Fibroblast of lung (primary cell): Measurements from ENCODE around the gene SYCN. TPM values are rescaled to one million over a fixed set of nuclear protein-coding genes. Genes with fewer than 3 reads are reported as not detected.

Experiments
- DNase-seq, 2 donors: peaks; one replicate each; pipeline versions ENCODE4 v3.0.0 to v3.0.0-alpha.2; 2010; ENCODE audit warnings: low read depth in 2 of 2
- H2AFZ ChIP-seq: 2 replicates; pipeline ENCODE4 v1.5.1; 2012; ENCODE audit warnings: low read length, control low read depth, inconsistent platforms
- H3K27ac ChIP-seq: 2 replicates; pipeline ENCODE4 v1.5.1; 2011; ENCODE audit warnings: low read length, control low read depth; ENCODE audit not compliant: insufficient read depth
- H3K27me3 ChIP-seq: 2 replicates; pipeline ENCODE4 v1.5.1; 2011; ENCODE audit warnings: mild to moderate bottlenecking, low read length; ENCODE audit not compliant: control insufficient read depth, insufficient read depth
- H3K36me3 ChIP-seq: 2 replicates; pipeline ENCODE4 v1.5.1; 2011; ENCODE audit warnings: low read length; ENCODE audit not compliant: control insufficient read depth, insufficient read depth
- H3K4me1 ChIP-seq: 2 replicates; pipeline ENCODE4 v1.5.1; 2011; ENCODE audit warnings: low read length; ENCODE audit not compliant: control insufficient read depth, insufficient read depth; ENCODE audit errors: extremely low read depth
- H3K4me2 ChIP-seq: 2 replicates; pipeline ENCODE4 v1.5.1; 2011; ENCODE audit warnings: low read length, control low read depth; ENCODE audit not compliant: insufficient read depth; ENCODE audit errors: extremely low read depth
- H3K4me3 ChIP-seq, 4 experiments: fragments of 200-600 bp in 1 of 4; sonication (generic) in 1 of 4; replicated peaks in 1 of 4; 2 replicates each; pipeline ENCODE4 v1.5.1; 2011 to 2016; ENCODE audit warnings: low read length in 4 of 4, low read depth in 3 of 4, mild to moderate bottlenecking in 3 of 4, control low read depth in 2 of 4, inconsistent platforms in 1 of 4, mixed read lengths in 1 of 4; ENCODE audit not compliant: insufficient read depth in 1 of 4; ENCODE audit errors: control extremely low read depth in 1 of 4
- H3K79me2 ChIP-seq: 2 replicates; pipeline ENCODE4 v1.5.1; 2012; ENCODE audit warnings: mild to moderate bottlenecking, low read length, inconsistent platforms; ENCODE audit not compliant: control insufficient read depth, insufficient read depth
- H3K9ac ChIP-seq: 2 replicates; pipeline ENCODE4 v1.5.1; 2011; ENCODE audit warnings: mild to moderate bottlenecking, low read length, control low read depth; ENCODE audit not compliant: insufficient read depth
- H3K9me3 ChIP-seq: 2 replicates; pipeline ENCODE4 v1.5.1; 2012; ENCODE audit warnings: low read depth, low read length; ENCODE audit not compliant: control insufficient read depth, insufficient read depth
- H4K20me1 ChIP-seq: 2 replicates; pipeline ENCODE4 v1.5.1; 2011; ENCODE audit warnings: low read length; ENCODE audit not compliant: control insufficient read depth, insufficient read depth; ENCODE audit errors: extremely low read depth
- CTCF ChIP-seq, 2 donors: IDR thresholded peaks in 1 of 2; conservative IDR thresholded peaks in 1 of 2; 1 replicate in 1 of 2; 2 replicates in 1 of 2; pipeline ENCODE4 v1.5.1; 2011 to 2012; ENCODE audit warnings: low read length in 2 of 2, control low read depth in 1 of 2, inconsistent platforms in 1 of 2, low read depth in 1 of 2, mild to moderate bottlenecking in 1 of 2
- EZH2 ChIP-seq: IDR thresholded peaks from 2 replicates; pipeline ENCODE4 v1.5.1; 2012; ENCODE audit warnings: low read length, control low read depth, mild to moderate bottlenecking; ENCODE audit errors: missing control alignments
- polyA plus RNA-seq, 2 donors: library from polyadenylated mRNA; depleted of rRNA in 1 of 2; stranded (reverse) in 1 of 2; unstranded in 1 of 2; fragments of >200 nt; gene quantifications; 2 replicates each; pipeline ENCODE4 v1.2.1, GENCODE V29; 2011 to 2012; ENCODE audit warnings: missing spikeins in 1 of 2
- total RNA-seq: library from RNA; depleted of rRNA; stranded (reverse); fragments of >200 nt; gene quantifications from 2 replicates; pipeline ENCODE4 v1.2.1, GENCODE V29; 2014

Gene SYCN
- total and polyA plus RNA-seq, 2 donors (not counting 1 experiment from before 2014, with no cell fraction given), result not detected

- Histone ChIP-seq H3K4me1 (no peaks in the 10 kb centered on the region), H3K9me3 (no peaks in the 10 kb centered on the region), H3K9ac (no peak overlapping the region), H2AFZ (no peak overlapping the region), H3K27ac (no peak overlapping the region), H3K4me2 (no peak overlapping the region), H3K27me3 (no peaks in the 10 kb centered on the region), H4K20me1 (no peaks in the 10 kb centered on the region), H3K36me3 (peaks cover 3% of the 10 kb centered on the region), H3K79me2 (no peaks in the 10 kb centered on the region), H3K4me3 (no peak overlapping the region)
- no peak for TF ChIP-seq CTCF (conservative IDR thresholded peaks at IDR 0.05 in 1 of 2, IDR thresholded peaks at IDR 0.05 in 1 of 2; ENCODE audit: low read depth in 1 of 2, low read length in 2 of 2)
- TF ChIP-seq EZH2, result no peak
- DNase-seq, result no peak
These were observed 33.5 kb downstream of the SYCN start for GRCh38 chr19:39170386-39171231.

GRCh38 chr19:39169143-39169810, 34.8 kb downstream of the SYCN start:
- no peak overlapping the region for H3K9ac ChIP-seq
- no peaks in the 10 kb centered on the region for H3K4me1 ChIP-seq
- H2AFZ ChIP-seq, result no peak overlapping the region
- H3K36me3 ChIP-seq, result peaks cover 2% of the 10 kb centered on the region
- no peaks in the 10 kb centered on the region for H3K9me3 ChIP-seq
- TF ChIP-seq CTCF (conservative IDR thresholded peaks at IDR 0.05 in 1 of 2, IDR thresholded peaks at IDR 0.05 in 1 of 2; ENCODE audit: low read depth in 1 of 2, low read length in 2 of 2), result no peak
- TF ChIP-seq EZH2, result no peak
- H3K4me2 ChIP-seq, result no peak overlapping the region
- no peak overlapping the region for H3K4me3 ChIP-seq
- H3K27me3 ChIP-seq, result no peaks in the 10 kb centered on the region
- DNase-seq, result no peak
- no peak overlapping the region for H3K27ac ChIP-seq
- no peaks in the 10 kb centered on the region for H4K20me1 ChIP-seq
- H3K79me2 ChIP-seq, result no peaks in the 10 kb centered on the region

- Histone ChIP-seq H3K9me3 (no peaks in the 10 kb centered on the region), H3K4me1 (no peaks in the 10 kb centered on the region), H3K79me2 (no peaks in the 10 kb centered on the region), H3K27ac (no peak overlapping the region), H3K9ac (no peak overlapping the region), H3K27me3 (no peaks in the 10 kb centered on the region), H3K36me3 (no peaks in the 10 kb centered on the region), H3K4me3 (no peak overlapping the region), H3K4me2 (no peak overlapping the region), H4K20me1 (no peaks in the 10 kb centered on the region), H2AFZ (no peak overlapping the region)
- no peak for DNase-seq
- no peak for TF ChIP-seq EZH2
- TF ChIP-seq CTCF (conservative IDR thresholded peaks at IDR 0.05 in 1 of 2, IDR thresholded peaks at IDR 0.05 in 1 of 2; ENCODE audit: low read depth in 1 of 2, low read length in 2 of 2), result no peak
These were observed 35.6 kb downstream of the SYCN start for GRCh38 chr19:39168258-39169142.
